Measurements from ENCODE around the gene NPLOC4. TPM values are rescaled to one million over a fixed set of nuclear protein-coding genes. Genes with fewer than 3 reads are reported as not detected.
A peak's percentile ranks its signal among the peaks of the same experiment; 100 is the strongest.

Gene NPLOC4
- total and polyA plus RNA-seq, 2 of the 13 experiments (the other 11 are each of a cell fraction or from before 2014, with no cell fraction given), result 57.0 to 97.0 TPM

GRCh38 chr17:81655378-81656117 lies 18.6 kb upstream of the NPLOC4 start (continued):
- TF ChIP-seq, protein P1, sequence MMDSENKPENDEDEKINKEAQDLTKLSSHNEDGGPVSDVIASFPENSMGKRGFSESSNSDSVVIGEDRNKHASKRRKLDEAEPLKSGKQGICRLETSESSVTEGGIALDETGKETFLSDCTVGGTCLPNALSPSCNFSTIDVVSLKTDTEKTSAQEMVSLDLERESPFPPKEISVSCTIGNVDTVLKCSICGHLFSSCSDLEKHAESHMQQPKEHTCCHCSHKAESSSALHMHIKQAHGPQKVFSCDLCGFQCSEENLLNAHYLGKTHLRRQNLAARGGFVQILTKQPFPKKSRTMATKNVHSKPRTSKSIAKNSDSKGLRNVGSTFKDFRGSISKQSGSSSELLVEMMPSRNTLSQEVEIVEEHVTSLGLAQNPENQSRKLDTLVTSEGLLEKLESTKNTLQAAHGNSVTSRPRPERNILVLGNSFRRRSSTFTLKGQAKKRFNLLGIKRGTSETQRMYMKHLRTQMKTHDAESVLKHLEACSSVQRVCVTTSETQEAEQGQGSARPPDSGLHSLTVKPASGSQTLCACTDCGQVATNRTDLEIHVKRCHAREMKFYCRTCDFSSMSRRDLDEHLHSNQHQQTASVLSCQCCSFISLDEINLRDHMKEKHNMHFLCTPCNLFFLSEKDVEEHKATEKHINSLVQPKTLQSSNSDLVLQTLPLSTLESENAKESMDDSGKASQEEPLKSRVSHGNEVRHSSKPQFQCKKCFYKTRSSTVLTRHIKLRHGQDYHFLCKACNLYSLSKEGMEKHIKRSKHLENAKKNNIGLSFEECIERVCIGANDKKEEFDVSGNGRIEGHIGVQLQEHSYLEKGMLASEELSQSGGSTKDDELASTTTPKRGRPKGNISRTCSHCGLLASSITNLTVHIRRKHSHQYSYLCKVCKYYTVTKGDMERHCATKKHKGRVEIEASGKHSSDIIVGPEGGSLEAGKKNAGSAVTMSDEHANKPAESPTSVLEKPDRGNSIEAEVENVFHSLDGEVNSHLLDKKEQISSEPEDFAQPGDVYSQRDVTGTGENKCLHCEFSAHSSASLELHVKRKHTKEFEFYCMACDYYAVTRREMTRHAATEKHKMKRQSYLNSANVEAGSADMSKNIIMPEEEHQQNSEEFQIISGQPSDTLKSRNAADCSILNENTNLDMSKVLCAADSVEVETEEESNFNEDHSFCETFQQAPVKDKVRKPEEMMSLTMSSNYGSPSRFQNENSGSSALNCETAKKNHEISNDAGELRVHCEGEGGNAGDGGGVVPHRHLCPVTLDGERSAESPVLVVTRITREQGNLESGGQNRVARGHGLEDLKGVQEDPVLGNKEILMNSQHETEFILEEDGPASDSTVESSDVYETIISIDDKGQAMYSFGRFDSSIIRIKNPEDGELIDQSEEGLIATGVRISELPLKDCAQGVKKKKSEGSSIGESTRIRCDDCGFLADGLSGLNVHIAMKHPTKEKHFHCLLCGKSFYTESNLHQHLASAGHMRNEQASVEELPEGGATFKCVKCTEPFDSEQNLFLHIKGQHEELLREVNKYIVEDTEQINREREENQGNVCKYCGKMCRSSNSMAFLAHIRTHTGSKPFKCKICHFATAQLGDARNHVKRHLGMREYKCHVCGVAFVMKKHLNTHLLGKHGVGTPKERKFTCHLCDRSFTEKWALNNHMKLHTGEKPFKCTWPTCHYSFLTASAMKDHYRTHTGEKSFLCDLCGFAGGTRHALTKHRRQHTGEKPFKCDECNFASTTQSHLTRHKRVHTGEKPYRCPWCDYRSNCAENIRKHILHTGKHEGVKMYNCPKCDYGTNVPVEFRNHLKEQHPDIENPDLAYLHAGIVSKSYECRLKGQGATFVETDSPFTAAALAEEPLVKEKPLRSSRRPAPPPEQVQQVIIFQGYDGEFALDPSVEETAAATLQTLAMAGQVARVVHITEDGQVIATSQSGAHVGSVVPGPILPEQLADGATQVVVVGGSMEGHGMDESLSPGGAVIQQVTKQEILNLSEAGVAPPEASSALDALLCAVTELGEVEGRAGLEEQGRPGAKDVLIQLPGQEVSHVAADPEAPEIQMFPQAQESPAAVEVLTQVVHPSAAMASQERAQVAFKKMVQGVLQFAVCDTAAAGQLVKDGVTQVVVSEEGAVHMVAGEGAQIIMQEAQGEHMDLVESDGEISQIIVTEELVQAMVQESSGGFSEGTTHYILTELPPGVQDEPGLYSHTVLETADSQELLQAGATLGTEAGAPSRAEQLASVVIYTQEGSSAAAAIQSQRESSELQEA (CRISPR knock-in tag; IDR thresholded peaks at IDR 0.05; ENCODE audit: not compliant biosample characterization), result no peak
- no peak for TF ChIP-seq AFF4 (CRISPR knock-in tag; IDR thresholded peaks at IDR 0.05)
- TF ChIP-seq, protein P2, sequence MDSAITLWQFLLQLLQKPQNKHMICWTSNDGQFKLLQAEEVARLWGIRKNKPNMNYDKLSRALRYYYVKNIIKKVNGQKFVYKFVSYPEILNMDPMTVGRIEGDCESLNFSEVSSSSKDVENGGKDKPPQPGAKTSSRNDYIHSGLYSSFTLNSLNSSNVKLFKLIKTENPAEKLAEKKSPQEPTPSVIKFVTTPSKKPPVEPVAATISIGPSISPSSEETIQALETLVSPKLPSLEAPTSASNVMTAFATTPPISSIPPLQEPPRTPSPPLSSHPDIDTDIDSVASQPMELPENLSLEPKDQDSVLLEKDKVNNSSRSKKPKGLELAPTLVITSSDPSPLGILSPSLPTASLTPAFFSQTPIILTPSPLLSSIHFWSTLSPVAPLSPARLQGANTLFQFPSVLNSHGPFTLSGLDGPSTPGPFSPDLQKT (CRISPR knock-in tag; IDR thresholded peaks at IDR 0.05; ENCODE audit: borderline replicate concordance), result no peak
- no peak for TF ChIP-seq MTERF4 (CRISPR knock-in tag; IDR thresholded peaks at IDR 0.05)
- TF ChIP-seq MZF1 (CRISPR knock-in tag; IDR thresholded peaks at IDR 0.05; ENCODE audit: borderline replicate concordance), result no peak
- no peak for TF ChIP-seq PAX8 (CRISPR knock-in tag; IDR thresholded peaks at IDR 0.05; ENCODE audit: borderline replicate concordance)
- 0 out of 2 replicates have a peak, but pooled peaks have one; percentile 16 for TF ChIP-seq HMG20A (CRISPR knock-in tag; IDR thresholded peaks at IDR 0.05; ENCODE audit: borderline replicate concordance)
- TF ChIP-seq MTA1 (CRISPR knock-in tag; IDR thresholded peaks at IDR 0.05; ENCODE audit: borderline replicate concordance), result peak; percentile 62; the same call in 1 of the 2 replicates
- TF ChIP-seq ZNF224 (CRISPR knock-in tag; IDR thresholded peaks at IDR 0.05), result no peak
- TF ChIP-seq ZFP41 (CRISPR knock-in tag; IDR thresholded peaks at IDR 0.05; ENCODE audit: borderline replicate concordance), result no peak
- no peak for TF ChIP-seq SIN3B (IDR thresholded peaks at IDR 0.05; ENCODE audit: low read length)
- TF ChIP-seq BRF2 (CRISPR knock-in tag; IDR thresholded peaks at IDR 0.05), result peak; percentile 45; the same call in 1 of the 2 replicates

Data from HepG2 (cell line).